Measurements from ENCODE around the gene TARBP2.

TARBP2 gene

GRCh38 chr12:53532524-53533445 lies 31.7 kb downstream of the TARBP2 start (continued):
- TF ChIP-seq ZBTB6 (tag by site-specific recombination; IDR thresholded peaks at IDR 0.05) (no peak), ZNF560 (tag by site-specific recombination; IDR thresholded peaks at IDR 0.05; ENCODE audit: borderline replicate concordance) (no peak)
- TF ChIP-seq, protein P1, sequence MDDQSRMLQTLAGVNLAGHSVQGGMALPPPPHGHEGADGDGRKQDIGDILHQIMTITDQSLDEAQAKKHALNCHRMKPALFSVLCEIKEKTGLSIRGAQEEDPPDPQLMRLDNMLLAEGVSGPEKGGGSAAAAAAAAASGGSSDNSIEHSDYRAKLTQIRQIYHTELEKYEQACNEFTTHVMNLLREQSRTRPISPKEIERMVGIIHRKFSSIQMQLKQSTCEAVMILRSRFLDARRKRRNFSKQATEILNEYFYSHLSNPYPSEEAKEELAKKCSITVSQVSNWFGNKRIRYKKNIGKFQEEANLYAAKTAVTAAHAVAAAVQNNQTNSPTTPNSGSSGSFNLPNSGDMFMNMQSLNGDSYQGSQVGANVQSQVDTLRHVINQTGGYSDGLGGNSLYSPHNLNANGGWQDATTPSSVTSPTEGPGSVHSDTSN (CRISPR knock-in tag; IDR thresholded peaks at IDR 0.05): no peak

- no peaks in the 10 kb centered on the region for H3K9me3 ChIP-seq (ENCODE audit: control insufficient read depth, insufficient read depth, low read depth, low read length)
- no peaks in the 10 kb centered on the region for H3K4me1 ChIP-seq (ENCODE audit: control insufficient read depth, insufficient read depth, low read length)
- ChIA-PET POLR2A (interaction anchor here (0.6 kb wide), 1 partner anchor 51 kb away, joined by 6 read pairs; no protein-coding TSS in a partner anchor), CTCF (interaction anchor here (1.0 to 1.4 kb wide), 4 partner anchors 10 to 213 kb away, joined by 3 to 7 read pairs (median 4); partner anchors contain the start of gene ATP5MC2)
- TF ChIP-seq ZNF148 (tag by site-specific recombination; IDR thresholded peaks at IDR 0.05; ENCODE audit: borderline replicate concordance): no peak
- no peak for TF ChIP-seq ZNF514 (tag by site-specific recombination; IDR thresholded peaks at IDR 0.05)
- TF ChIP-seq ZNF223 (tag by site-specific recombination; IDR thresholded peaks at IDR 0.05): no peak
- no peak for TF ChIP-seq ZBTB48 (tag by site-specific recombination; IDR thresholded peaks at IDR 0.05)
- TF ChIP-seq ZNF416 (tag by site-specific recombination; IDR thresholded peaks at IDR 0.05): no peak
- no peak overlapping the region for H3K4me3 ChIP-seq (ENCODE audit: low read depth, low read length)
- H3K27ac ChIP-seq (ENCODE audit: extremely low read depth, low read depth, low read length): no peak overlapping the region
- peaks cover 41 to 60% of the 10 kb centered on the region in 2 experiments for H3K36me3 ChIP-seq (ENCODE audit: control insufficient read depth in 2 of 2, insufficient read depth in 1 of 2, low read length in 2 of 2)
Observed at GRCh38 chr12:53533471-53533870, 32.4 kb downstream of the TARBP2 start.

DNA sequence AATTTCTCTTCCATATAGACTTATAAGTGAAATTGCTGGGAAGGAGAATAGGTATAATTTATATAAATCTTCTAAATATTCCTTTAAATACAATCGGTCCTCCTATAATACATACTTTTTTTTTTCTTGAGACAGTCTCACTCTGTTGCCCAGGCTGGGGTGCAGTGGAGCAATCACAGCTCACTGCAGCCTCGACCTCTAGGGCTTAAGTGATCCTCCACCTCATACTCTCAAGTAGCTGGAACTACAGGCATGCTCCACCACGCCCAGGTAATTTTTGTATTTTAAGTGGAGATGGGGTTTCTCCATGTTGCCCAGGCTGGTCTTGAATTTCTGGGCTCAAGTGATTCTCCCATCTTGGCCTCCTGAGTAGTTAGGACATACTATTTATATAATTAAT lies 35.9 kb downstream of the TARBP2 start:
- ChIA-PET CTCF (no interaction called here), POLR2A (no interaction called here)
- TF ChIP-seq ZNF324 (tag by site-specific recombination; IDR thresholded peaks at IDR 0.05): no peak
- TF ChIP-seq ZBTB17 (tag by site-specific recombination; IDR thresholded peaks at IDR 0.05): no peak
- no peak for TF ChIP-seq TRIM28 (IDR thresholded peaks at IDR 0.05; ENCODE audit: borderline replicate concordance, low read length)
- TF ChIP-seq ZNF488 (tag by site-specific recombination; IDR thresholded peaks at IDR 0.05): no peak
- no peak for TF ChIP-seq ZNF449 (tag by site-specific recombination; IDR thresholded peaks at IDR 0.05)
- TF ChIP-seq, protein P2, sequence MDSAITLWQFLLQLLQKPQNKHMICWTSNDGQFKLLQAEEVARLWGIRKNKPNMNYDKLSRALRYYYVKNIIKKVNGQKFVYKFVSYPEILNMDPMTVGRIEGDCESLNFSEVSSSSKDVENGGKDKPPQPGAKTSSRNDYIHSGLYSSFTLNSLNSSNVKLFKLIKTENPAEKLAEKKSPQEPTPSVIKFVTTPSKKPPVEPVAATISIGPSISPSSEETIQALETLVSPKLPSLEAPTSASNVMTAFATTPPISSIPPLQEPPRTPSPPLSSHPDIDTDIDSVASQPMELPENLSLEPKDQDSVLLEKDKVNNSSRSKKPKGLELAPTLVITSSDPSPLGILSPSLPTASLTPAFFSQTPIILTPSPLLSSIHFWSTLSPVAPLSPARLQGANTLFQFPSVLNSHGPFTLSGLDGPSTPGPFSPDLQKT (IDR thresholded peaks at IDR 0.05; ENCODE audit: borderline replicate concordance, low read depth, low read length): no peak
- TF ChIP-seq ZNF202 (tag by site-specific recombination; IDR thresholded peaks at IDR 0.05; ENCODE audit: borderline replicate concordance): no peak
- no peak for TF ChIP-seq ZNF501 (tag by site-specific recombination; IDR thresholded peaks at IDR 0.05)
- TF ChIP-seq ZNF239 (tag by site-specific recombination; IDR thresholded peaks at IDR 0.05): no peak
- TF ChIP-seq ZNF311 (tag by site-specific recombination; IDR thresholded peaks at IDR 0.05; ENCODE audit: borderline replicate concordance): no peak
- no peak for TF ChIP-seq ZFP37 (tag by site-specific recombination; IDR thresholded peaks at IDR 0.05)
- no peak for TF ChIP-seq ZNF391 (tag by site-specific recombination; IDR thresholded peaks at IDR 0.05; ENCODE audit: borderline replicate concordance, low read depth)
- TF ChIP-seq ZNF473 (tag by site-specific recombination; IDR thresholded peaks at IDR 0.05): no peak

More for the DNA sequence above, 35.9 kb downstream of the TARBP2 start:
- Histone ChIP-seq H3K9me3 (ENCODE audit: control insufficient read depth, insufficient read depth, low read depth, low read length) (no peaks in the 10 kb centered on the region), H3K36me3 (ENCODE audit: control insufficient read depth in 2 of 2, insufficient read depth in 1 of 2, low read length in 2 of 2) (peaks cover 33 to 61% of the 10 kb centered on the region in 2 experiments), H3K4me1 (ENCODE audit: control insufficient read depth, insufficient read depth, low read length) (peaks cover 3% of the 10 kb centered on the region; the same call in 1 of the 2 replicates), H3K4me3 (ENCODE audit: low read depth, low read length) (no peak overlapping the region), H3K27ac (ENCODE audit: extremely low read depth, low read depth, low read length) (no peak overlapping the region)

Measured in HEK293 (cell line).